ENCODE results near the gene CYB5R3.

The CYB5R3 gene

DNA sequence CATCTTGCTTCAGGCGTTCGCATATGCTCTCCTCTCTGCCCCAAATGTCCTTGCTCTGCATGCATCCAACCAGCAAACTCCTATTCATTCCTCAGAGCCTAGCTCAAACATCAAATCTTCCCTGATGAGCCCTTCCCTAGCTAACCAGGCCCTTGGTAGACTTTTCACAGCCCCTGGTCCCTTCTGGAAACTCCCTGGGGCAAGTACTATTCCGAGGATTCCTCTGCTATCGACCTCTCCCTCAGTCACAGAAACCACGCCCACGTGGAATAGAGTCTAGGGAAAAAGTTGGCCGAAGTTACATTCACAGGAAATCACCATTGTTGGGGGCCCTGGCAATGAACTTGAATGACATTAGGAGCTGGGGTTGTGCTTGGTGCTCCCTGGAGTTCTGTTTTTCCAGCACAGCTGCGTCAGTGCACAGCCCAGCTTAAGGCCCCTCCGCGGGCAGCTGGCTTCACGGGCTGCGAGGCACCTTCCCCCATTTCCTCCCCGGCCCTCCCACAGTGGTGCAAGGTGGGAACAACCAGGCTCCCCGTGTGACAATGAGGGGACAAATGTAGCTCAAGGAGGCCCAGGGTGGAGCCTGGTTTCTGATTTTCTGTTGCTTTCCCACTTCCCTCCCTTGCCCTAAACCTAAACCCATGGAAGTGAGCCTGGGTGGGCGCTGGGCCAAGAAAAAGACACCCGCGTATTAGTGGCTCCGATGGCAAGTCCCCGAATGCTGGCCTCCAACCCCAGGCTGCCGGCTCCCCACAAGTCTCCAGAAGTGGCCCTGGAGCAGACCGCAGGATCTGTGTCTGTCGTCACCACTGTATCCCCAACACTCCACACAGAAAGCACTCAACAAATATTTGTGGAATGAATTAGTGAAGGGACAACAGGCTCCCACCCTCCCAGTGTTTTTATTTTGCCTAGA is 4.5 kb downstream of the CYB5R3 start:
- DNase-seq, result no peak

GRCh38 chr22:42643634-42644421 is 5.4 kb downstream of the CYB5R3 start:
- DNase-seq, result no peak

- DNase-seq, result no peak
Observed at GRCh38 chr22:42642806-42643633, 6.2 kb downstream of the CYB5R3 start.

DNA sequence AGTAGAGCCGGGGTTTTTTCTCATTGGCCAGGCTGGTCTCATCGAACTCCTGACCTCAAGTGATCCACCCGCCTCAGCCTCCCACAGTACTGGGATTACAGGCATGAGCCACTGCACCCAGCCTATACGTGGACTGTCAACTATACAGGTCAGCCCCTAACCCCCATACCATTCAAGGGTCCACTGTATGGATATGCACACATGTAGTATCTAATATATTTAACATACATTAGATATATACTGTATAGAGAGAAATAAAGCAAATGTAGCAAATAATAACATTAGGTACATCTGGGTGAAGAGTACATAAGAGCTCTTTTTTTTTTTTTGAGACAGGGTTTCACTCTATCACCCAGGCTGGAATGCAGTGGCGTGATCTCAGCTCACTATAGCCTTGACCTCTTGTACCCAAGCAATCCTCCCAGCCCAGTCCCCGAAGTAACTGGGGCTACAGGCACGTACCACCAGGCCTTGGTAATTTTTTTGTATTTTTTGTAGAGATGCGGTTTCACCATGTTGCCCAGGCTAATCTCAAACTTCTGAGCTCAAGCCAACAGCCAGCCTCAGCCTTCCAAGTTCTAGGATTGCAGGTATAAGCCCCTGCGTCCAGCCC is 7.3 kb downstream of the CYB5R3 start:
- DNase-seq, result no peak

GRCh38 chr22:42639541-42640241 is 9.5 kb downstream of the CYB5R3 start:
- DNase-seq, result no peak

GRCh38 chr22:42637555-42637954 is 11.6 kb downstream of the CYB5R3 start:
- no peak for DNase-seq

DNA sequence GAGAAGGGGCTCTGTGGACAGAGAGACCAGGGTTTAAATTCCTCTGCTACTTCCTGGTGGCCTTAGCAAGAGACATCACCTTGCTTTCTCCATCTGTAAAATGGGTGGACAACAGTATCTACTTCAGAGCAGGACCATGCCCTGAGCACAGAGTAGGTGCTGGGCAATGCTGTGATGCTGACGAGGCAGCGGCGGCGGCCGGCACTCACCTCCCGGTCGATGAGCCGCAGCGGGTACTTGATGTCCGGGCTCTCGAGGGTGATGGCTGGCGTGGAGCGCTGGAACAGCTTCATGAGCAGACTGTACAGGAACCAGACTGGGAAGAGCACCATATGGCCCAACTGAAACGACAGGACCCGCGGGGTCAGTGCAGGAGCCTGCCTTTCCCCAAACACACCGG is 12.7 kb downstream of the CYB5R3 start:
- no peak for DNase-seq

DNA sequence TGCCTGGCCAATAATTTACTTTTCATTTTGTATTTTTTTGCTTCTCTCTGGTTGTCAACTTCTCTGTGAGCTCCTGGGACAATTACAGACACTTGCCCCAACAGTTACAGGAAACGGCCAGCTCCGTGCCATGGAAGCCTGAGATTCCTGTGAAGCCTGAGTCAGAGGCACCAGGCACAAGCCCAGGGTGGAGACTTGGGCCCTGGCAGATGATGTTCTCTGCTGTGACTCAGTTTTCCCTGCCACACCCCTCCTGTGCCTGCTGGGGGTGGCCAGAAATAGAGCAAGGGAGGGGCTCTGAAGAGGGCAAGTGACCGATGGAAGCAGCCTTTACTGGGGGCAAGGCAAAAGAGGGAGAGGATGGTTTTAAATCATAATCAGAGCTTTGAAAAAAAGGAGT is 13.7 kb downstream of the CYB5R3 start:
- no peak for DNase-seq

DNA sequence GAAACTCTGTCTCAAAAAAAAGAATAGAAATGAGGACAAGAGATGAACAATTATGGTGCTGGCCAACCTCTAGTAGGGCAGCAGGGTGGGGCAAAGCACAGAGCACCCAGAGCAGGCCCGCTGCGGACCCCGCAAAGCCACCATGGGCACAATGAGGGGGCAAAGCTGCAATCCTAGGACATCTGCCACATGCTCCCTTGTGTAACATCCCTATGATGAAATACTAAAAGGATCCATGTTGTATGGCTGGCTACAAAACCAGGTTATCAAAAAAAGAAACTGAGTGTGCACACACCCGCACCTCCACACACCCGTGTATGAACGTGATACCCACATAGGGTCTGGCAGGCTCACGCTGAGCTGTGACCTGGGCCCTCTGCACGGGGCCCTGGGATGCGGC is 16.2 kb downstream of the CYB5R3 start:
- no peak for DNase-seq

DNA sequence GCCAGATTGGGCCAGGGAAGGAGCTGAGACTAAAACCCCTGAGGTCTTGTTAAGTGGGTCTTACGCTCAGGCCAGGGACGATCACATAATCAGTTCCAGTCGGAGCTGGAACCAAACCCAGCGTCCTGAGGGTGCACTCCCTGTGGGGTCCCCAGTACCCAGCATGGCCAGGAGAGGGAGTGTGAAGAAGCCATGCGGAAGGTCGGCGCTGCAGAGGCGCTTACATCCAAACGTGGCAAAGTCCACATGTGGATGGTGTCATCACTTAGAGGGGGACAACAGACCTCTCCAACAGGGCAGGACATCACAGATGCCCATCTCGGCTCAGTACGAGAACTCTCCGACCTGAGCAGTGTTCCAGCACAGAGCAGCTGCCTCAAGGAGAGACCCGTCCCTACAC is 17.1 kb downstream of the CYB5R3 start:
- DNase-seq, result no peak

DNA sequence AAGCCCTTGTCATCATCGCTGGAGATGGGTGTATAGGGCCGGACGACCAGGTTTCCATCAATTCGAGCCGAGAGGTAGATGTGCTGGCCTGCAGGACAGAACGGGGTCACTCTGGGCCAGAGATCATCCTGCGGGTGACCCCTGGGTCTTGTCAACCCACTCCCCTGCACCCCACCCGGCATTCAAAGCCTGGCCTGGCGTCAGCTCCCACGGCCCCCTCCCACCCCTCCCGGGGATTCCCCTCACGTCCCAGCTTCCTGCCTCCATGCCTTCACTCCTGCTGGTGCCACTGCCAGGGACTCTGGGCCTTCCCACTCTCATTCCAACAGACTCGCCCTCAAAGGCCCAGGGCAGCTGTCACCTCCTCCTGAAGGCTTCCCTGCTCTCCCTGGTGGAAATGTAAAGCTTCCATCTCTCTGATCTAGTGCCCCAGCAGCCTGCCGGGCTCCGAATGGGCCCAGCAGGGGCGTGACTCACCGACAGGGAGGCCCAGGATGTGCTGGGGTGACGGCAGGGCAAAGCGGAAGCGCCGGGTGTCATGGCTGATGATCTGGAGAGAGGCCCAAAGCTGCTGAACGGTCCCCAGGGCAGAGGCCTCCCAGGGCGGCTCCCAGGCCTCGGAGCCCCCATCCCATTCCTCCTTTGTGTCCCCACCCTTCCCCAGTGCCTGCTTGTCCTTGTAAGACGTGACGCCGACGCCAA is 18.1 kb downstream of the CYB5R3 start:
- no peak for DNase-seq

DNA sequence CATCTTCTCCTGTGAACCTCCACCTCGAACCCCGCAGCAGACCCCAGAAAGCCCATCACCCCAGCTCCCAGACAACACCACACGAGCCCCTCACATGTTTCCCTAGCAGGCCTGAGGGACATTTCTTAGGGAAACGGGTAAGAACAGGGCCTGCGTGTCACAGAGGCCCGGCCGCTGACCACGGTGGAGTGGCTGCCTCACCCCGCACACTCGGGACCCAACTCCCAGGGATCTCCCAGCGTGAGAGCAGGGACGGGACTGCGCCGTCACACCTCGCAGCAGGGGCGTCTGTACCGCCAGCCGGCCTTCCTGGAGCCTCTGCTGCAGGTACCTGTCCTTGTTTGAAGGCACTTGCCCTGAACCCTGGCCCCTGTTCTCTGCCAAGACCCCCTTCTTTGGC is 19.0 kb downstream of the CYB5R3 start:
- DNase-seq, result no peak

DNA sequence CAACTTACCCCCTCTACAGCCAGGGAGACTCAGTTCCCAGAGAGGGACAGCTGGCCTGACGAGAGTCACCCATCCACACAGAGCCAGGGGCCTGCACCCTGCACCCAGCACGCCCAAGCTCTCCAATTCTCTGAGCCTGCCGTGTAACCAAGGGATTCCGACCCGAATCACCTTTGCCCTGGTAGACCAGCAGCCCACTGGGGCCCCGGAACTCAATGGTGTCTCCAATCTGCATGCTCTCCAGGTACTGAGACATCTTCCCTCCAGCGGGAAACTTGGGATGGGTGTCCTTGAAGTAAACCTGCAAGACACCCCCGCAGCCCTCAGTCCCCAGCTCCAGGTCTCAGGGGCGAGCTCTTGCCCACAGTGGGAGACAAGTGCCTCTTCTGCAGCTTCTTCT is 21.2 kb downstream of the CYB5R3 start:
- DNase-seq, result no peak

- no peak for DNase-seq
Observed at GRCh38 chr22:42626951-42627625, 22.1 kb downstream of the CYB5R3 start.

GRCh38 chr22:42626431-42626830 is 22.8 kb downstream of the CYB5R3 start:
- DNase-seq, result no peak

DNA sequence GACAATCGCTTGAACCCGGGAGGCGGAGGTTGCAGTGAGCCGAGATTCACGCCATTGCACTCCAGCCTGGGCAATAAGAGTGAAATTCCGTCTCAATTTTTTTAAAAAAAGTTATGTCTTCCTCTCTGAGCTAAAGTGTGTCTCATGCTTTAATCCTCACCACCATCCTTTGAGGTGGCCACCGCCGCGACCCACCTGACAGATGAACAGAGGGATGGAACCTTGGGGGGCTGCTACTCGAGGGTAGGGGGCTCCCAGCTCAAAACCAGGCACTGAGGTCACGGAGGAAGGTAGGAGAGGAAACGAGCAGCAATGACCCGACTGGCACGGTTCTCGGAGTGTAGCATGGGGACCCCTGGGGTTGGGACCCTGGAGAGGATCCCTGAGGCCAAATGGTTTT is 23.8 kb downstream of the CYB5R3 start:
- DNase-seq, result no peak

GRCh38 chr22:42624551-42625106 is 24.6 kb downstream of the CYB5R3 start:
- no peak for DNase-seq

- no peak for DNase-seq
Observed at GRCh38 chr22:42623756-42624441, 25.3 kb downstream of the CYB5R3 start.

GRCh38 chr22:42623301-42623751 is 25.9 kb downstream of the CYB5R3 start:
- no peak for DNase-seq
